DND-41 (cell line): ENCODE measurements around the gene CYP2J2.

Experiments
- ATAC-seq: fragments of 200-7000 bp; cut with Tn5 transposase; 3 replicates; pipeline ENCODE4 v1.9.1; 2021; ENCODE audit warnings: low read depth; ENCODE audit not compliant: insufficient read depth
- DNase-seq: peaks from one replicate; pipeline ENCODE4 v3.0.0-alpha.2; 2020
- H2AFZ ChIP-seq: 2 replicates; pipeline ENCODE4 v1.6.0; 2012; ENCODE audit warnings: low read depth, low read length
- H3K27ac ChIP-seq: 2 replicates; pipeline ENCODE4 v1.5.1; 2012; ENCODE audit warnings: low read length, inconsistent platforms
- H3K27me3 ChIP-seq: fragments of 200-600 bp; sonication (generic); 2 replicates; pipeline ENCODE4 v1.6.0; 2012; ENCODE audit warnings: low read length, mild to moderate bottlenecking, inconsistent platforms; ENCODE audit not compliant: insufficient read depth, poor library complexity
- H3K36me3 ChIP-seq: 2 replicates; pipeline ENCODE4 v1.5.1; 2012; ENCODE audit warnings: low read length, inconsistent platforms; ENCODE audit not compliant: insufficient read depth
- H3K4me1 ChIP-seq: 2 replicates; pipeline ENCODE4 v1.5.1; 2012; ENCODE audit warnings: mild to moderate bottlenecking, low read length; ENCODE audit not compliant: insufficient read depth
- H3K4me2 ChIP-seq: 2 replicates; pipeline ENCODE4 v1.6.0; 2012; ENCODE audit warnings: mild to moderate bottlenecking, moderate library complexity, low read length, inconsistent platforms; ENCODE audit not compliant: insufficient read depth
- H3K4me3 ChIP-seq, 2 experiments: fragments of 200-600 bp in 1 of 2; shearing (Covaris generic) in 1 of 2; 2 replicates each; pipeline ENCODE4 v1.5.1; 2012 to 2016; ENCODE audit warnings: inconsistent platforms in 2 of 2, low read length in 2 of 2, mild to moderate bottlenecking in 2 of 2, low read depth in 1 of 2, moderate library complexity in 1 of 2
- H3K79me2 ChIP-seq: 2 replicates; pipeline ENCODE4 v1.6.0; 2012; ENCODE audit warnings: low read length, inconsistent platforms; ENCODE audit not compliant: insufficient read depth
- H3K9ac ChIP-seq: 2 replicates; pipeline ENCODE4 v1.6.0; 2012; ENCODE audit warnings: low read depth, mild to moderate bottlenecking, inconsistent platforms, low read length, moderate library complexity
- H3K9me3 ChIP-seq: 2 replicates; pipeline ENCODE4 v1.5.1; 2012; ENCODE audit warnings: low read length, moderate library complexity, mild to moderate bottlenecking, inconsistent platforms; ENCODE audit not compliant: insufficient read depth, severe bottlenecking
- H4K20me1 ChIP-seq: 2 replicates; pipeline ENCODE4 v1.6.0; 2012; ENCODE audit warnings: low read length; ENCODE audit not compliant: insufficient read depth
- EZH2 ChIP-seq: IDR thresholded peaks from 3 replicates; pipeline ENCODE4 v1.6.1; 2012; ENCODE audit warnings: borderline replicate concordance, low read depth, mild to moderate bottlenecking, moderate library complexity, low read length, inconsistent platforms; ENCODE audit not compliant: severe bottlenecking
- TF ChIP-seq, protein P1 (sequence below): IDR thresholded peaks from 2 replicates; pipeline ENCODE4 v1.5.1; 2012; ENCODE audit warnings: borderline replicate concordance, low read length, moderate library complexity, mild to moderate bottlenecking; ENCODE audit not compliant: poor library complexity, severe bottlenecking; ENCODE audit errors: extremely low read depth

Gene CYP2J2

DNA sequence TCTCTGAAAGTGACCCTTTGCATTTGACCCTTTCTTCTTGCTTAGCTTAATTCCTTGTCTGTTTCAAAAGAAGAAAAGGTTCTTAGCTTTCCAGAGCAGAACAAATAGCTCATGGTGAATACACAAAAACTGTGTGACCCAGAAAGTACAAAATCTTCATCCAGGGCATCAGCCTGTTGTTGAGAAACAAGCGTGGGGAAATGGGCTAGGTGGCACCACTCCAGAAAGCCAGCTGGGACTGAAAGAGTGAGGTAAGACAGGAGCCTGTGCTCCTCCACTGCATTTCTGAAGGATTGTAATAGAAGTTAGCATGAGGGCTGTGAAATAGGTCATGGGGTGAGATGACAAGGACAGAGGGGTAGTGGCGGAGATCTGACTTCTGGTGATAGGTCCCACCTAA lies 45.8 kb downstream of the CYP2J2 start:
- Histone ChIP-seq H4K20me1 (no peaks in the 10 kb centered on the region), H3K4me3 (no peak overlapping the region), H3K4me1 (no peaks in the 10 kb centered on the region), H3K9me3 (no peaks in the 10 kb centered on the region), H3K36me3 (no peaks in the 10 kb centered on the region), H3K27ac (no peak overlapping the region), H3K9ac (no peak overlapping the region), H3K79me2 (no peaks in the 10 kb centered on the region), H2AFZ (no peak overlapping the region), H3K4me2 (no peak overlapping the region), H3K27me3 (no peaks in the 10 kb centered on the region)
- DNase-seq (no peak), ATAC-seq (no peak)
- TF ChIP-seq, protein P1, sequence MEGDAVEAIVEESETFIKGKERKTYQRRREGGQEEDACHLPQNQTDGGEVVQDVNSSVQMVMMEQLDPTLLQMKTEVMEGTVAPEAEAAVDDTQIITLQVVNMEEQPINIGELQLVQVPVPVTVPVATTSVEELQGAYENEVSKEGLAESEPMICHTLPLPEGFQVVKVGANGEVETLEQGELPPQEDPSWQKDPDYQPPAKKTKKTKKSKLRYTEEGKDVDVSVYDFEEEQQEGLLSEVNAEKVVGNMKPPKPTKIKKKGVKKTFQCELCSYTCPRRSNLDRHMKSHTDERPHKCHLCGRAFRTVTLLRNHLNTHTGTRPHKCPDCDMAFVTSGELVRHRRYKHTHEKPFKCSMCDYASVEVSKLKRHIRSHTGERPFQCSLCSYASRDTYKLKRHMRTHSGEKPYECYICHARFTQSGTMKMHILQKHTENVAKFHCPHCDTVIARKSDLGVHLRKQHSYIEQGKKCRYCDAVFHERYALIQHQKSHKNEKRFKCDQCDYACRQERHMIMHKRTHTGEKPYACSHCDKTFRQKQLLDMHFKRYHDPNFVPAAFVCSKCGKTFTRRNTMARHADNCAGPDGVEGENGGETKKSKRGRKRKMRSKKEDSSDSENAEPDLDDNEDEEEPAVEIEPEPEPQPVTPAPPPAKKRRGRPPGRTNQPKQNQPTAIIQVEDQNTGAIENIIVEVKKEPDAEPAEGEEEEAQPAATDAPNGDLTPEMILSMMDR = no peak
- TF ChIP-seq EZH2 = no peak

DNA sequence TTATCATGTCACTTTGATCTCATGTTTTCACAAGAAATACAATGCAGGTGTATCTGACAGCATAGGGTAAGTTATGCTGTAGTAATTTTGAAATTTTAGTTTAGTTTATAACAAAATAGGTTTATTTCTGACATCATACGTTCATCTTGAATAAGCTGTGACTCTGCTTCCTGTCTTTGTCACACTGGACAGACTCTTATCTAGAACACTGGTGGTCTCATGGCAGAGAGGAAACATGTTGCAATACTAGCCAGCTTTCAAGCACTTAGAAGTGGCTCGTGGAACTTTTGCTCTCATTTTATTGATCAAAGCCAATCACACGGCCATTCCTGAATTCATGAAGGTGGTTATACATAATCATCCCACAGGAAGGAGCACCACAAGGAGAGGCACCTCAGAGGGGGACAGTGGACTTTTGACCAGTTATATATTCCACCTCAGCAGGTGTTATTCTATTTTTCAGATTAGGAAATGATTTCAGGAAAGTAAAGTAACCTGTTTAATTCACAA lies 46.5 kb downstream of the CYP2J2 start:
- H2AFZ ChIP-seq = no peak overlapping the region
- H3K9me3 ChIP-seq = no peaks in the 10 kb centered on the region
- no peak overlapping the region for H3K27ac ChIP-seq
- ATAC-seq (no peak), DNase-seq (no peak)
- H3K9ac ChIP-seq = no peak overlapping the region
- no peak for TF ChIP-seq EZH2
- TF ChIP-seq, protein P1 = no peak
- H3K4me1 ChIP-seq = no peaks in the 10 kb centered on the region
- H3K79me2 ChIP-seq = no peaks in the 10 kb centered on the region
- H3K4me3 ChIP-seq = no peak overlapping the region
- H4K20me1 ChIP-seq = no peaks in the 10 kb centered on the region
- no peak overlapping the region for H3K4me2 ChIP-seq
- H3K36me3 ChIP-seq = no peaks in the 10 kb centered on the region
- no peaks in the 10 kb centered on the region for H3K27me3 ChIP-seq

DNA sequence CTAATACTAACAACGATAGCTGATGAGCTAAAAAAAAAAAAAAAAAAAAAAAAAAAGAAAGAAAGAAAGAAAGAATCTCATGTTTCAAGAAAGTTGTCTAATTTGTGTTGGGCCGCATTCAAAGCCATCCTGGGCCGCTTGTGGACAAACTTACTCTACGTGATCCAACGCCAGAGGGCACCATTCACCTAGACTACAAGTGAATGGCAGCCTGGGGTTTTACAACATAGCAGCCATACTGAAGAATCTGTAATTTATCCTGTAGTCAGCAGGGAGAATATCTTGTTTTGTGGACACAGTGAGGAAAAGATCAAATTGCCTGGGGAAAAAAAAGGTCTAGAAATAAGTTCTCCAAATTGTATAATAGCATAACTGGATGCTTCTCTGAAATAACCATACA lies 47.0 kb downstream of the CYP2J2 start:
- H3K27me3 ChIP-seq = no peaks in the 10 kb centered on the region

More for the DNA sequence above, 47.0 kb downstream of the CYP2J2 start:
- H3K9me3 ChIP-seq = no peaks in the 10 kb centered on the region
- no peak overlapping the region for H3K9ac ChIP-seq
- H3K4me1 ChIP-seq = no peaks in the 10 kb centered on the region
- H4K20me1 ChIP-seq = no peaks in the 10 kb centered on the region
- TF ChIP-seq, protein P1 = peak; percentile 6
- TF ChIP-seq EZH2 = no peak
- H3K79me2 ChIP-seq = no peaks in the 10 kb centered on the region
- DNase-seq = no peak
- H3K27ac ChIP-seq = no peak overlapping the region
- no peak overlapping the region for H3K4me3 ChIP-seq
- ATAC-seq = no peak
- no peak overlapping the region for H2AFZ ChIP-seq
- H3K36me3 ChIP-seq = no peaks in the 10 kb centered on the region
- H3K4me2 ChIP-seq = no peak overlapping the region
